ENCODE data around the gene TOE1. TPM values are rescaled to one million over a fixed set of nuclear protein-coding genes. Genes with fewer than 3 reads are reported as not detected.

Gene TOE1
- total RNA-seq, 1 experiment from 2014 or later = 31.2 TPM

DNA sequence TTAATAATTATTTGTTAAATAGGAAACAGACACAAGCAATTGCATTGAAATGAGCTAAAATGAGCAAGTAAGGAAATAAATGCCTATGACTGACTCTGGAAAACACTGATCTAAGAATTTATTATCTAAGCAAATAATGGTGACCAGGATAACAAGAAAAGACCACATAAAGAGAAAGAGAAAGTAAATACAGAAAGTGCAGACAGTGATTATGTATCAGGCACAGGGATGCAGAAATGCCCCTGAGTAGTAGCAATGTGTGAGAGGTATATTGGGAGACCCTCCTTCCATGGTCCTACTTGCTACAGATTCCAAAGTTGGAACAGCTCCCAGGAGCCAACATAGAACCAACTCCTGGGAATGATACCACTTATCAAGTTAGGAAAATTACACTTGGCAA, 33.6 kb downstream of the TOE1 start:
- Histone ChIP-seq H2BK20ac (ENCODE audit: low read depth, low read length, poor library complexity, severe bottlenecking) (no peak overlapping the region), H2BK120ac (ENCODE audit: low read depth, low read length, poor library complexity, severe bottlenecking) (no peak overlapping the region), H3K23ac (ENCODE audit: insufficient read length, low read depth, low read length) (no peak overlapping the region), H2AFZ (ENCODE audit: low read length) (no peak overlapping the region), H4K5ac (ENCODE audit: insufficient read length, low read depth, low read length) (no peak overlapping the region), H3T11ph (ENCODE audit: low read length) (no peak overlapping the region), H3K4me2 (ENCODE audit: insufficient read depth, insufficient read length, low read length) (no peak overlapping the region), H3K56ac (ENCODE audit: insufficient read length, low read depth, low read length) (no peak overlapping the region), H3K18ac (ENCODE audit: insufficient read length, low read depth, low read length) (no peak overlapping the region), H2AK5ac (ENCODE audit: insufficient read length, low read length) (no peak overlapping the region), H2BK15ac (ENCODE audit: low read depth, low read length) (no peak overlapping the region), H3K4me1 (ENCODE audit: insufficient read depth, low read length) (no peaks in the 10 kb centered on the region), H3K79me2 (ENCODE audit: insufficient read depth, low read length) (no peaks in the 10 kb centered on the region), H3K4ac (ENCODE audit: low read depth, low read length) (no peak overlapping the region), H3K14ac (ENCODE audit: insufficient read depth, low read length) (no peak overlapping the region), H4K8ac (replicated peaks; ENCODE audit: insufficient read length, low read depth, low read length) (no peak overlapping the region), H4K20me1 (ENCODE audit: control insufficient read depth, insufficient read depth, insufficient read length) (no peaks in the 10 kb centered on the region), H3K79me1 (ENCODE audit: insufficient read depth, low read depth, low read length, poor library complexity, severe bottlenecking) (no peaks in the 10 kb centered on the region), H3K27me3 (ENCODE audit: insufficient read depth, low read length) (no peaks in the 10 kb centered on the region), H2BK12ac (ENCODE audit: insufficient read length, low read depth, low read length) (no peak overlapping the region), H3K9ac (ENCODE audit: extremely low read depth, insufficient read length, low read length) (no peak overlapping the region), H3K23me2 (ENCODE audit: insufficient read length, low read depth, low read length, poor library complexity, severe bottlenecking) (no peaks in the 10 kb centered on the region), H4K91ac (ENCODE audit: insufficient read length, low read depth, low read length) (no peak overlapping the region), H3K9me3 (ENCODE audit: control insufficient read depth, low read depth, low read length) (no peaks in the 10 kb centered on the region), H3K27ac (ENCODE audit: insufficient read length, low read depth, low read length) (no peak overlapping the region), H2BK5ac (ENCODE audit: insufficient read length, low read length) (no peak overlapping the region)
- Mint-ChIP-seq H3K36me3 (ENCODE audit: insufficient read depth in 1 of 3, low read depth in 3 of 3) (no peaks in the 10 kb centered on the region), H3K9me3 (no peaks in the 10 kb centered on the region), H3K27ac (no peak overlapping the region), H3K4me3 (no peak overlapping the region), H3K27me3 (ENCODE audit: low read depth) (no peaks in the 10 kb centered on the region), H3K4me1 (no peaks in the 10 kb centered on the region)
- TF ChIP-seq, protein P1, sequence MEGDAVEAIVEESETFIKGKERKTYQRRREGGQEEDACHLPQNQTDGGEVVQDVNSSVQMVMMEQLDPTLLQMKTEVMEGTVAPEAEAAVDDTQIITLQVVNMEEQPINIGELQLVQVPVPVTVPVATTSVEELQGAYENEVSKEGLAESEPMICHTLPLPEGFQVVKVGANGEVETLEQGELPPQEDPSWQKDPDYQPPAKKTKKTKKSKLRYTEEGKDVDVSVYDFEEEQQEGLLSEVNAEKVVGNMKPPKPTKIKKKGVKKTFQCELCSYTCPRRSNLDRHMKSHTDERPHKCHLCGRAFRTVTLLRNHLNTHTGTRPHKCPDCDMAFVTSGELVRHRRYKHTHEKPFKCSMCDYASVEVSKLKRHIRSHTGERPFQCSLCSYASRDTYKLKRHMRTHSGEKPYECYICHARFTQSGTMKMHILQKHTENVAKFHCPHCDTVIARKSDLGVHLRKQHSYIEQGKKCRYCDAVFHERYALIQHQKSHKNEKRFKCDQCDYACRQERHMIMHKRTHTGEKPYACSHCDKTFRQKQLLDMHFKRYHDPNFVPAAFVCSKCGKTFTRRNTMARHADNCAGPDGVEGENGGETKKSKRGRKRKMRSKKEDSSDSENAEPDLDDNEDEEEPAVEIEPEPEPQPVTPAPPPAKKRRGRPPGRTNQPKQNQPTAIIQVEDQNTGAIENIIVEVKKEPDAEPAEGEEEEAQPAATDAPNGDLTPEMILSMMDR (conservative IDR thresholded peaks at IDR 0.05) = no peak
- DNase-seq = no peak
